ENCODE data around the gene RNF144B. TPM values are rescaled to one million over a fixed set of nuclear protein-coding genes. Genes with fewer than 3 reads are reported as not detected.
"Not testable (repeated sequence)": the region's sequence is repeated elsewhere in the genome, so short reads cannot be mapped to it uniquely, and the experiment has no call there.

The RNF144B gene
- total RNA-seq, 2 donors from 2014 or later: 4.2 to 4.4 TPM

- no peaks in the 10 kb centered on the region for H3K36me3 ChIP-seq
- no peak for TF ChIP-seq CTCF (IDR thresholded peaks at IDR 0.05)
- H3K9ac ChIP-seq (ENCODE audit: low read depth in 2 of 2, low read length in 2 of 2): no peak overlapping the region
- intact Hi-C loops (cut with DNase I): no loop called here
- H3K4me3 ChIP-seq: no peak overlapping the region
- H3K27ac ChIP-seq: no peak overlapping the region
- H3K27me3 ChIP-seq: no peaks in the 10 kb centered on the region
- H3K9me3 ChIP-seq: no peaks in the 10 kb centered on the region
- no peaks in the 10 kb centered on the region for H3K4me1 ChIP-seq
- no peak for DNase-seq
These were observed 64.6 kb downstream of the RNF144B start for GRCh38 chr6:18451756-18452155.

GRCh38 chr6:18454446-18454845 lies 67.3 kb downstream of the RNF144B start:
- TF ChIP-seq CTCF (IDR thresholded peaks at IDR 0.05): no peak
- Histone ChIP-seq H3K4me3 (no peak overlapping the region), H3K9me3 (no peaks in the 10 kb centered on the region), H3K36me3 (no peaks in the 10 kb centered on the region), H3K27me3 (no peaks in the 10 kb centered on the region), H3K9ac (ENCODE audit: low read depth in 2 of 2, low read length in 2 of 2) (no peak overlapping the region), H3K27ac (no peak overlapping the region), H3K4me1 (no peaks in the 10 kb centered on the region)
- DNase-seq: no peak
- intact Hi-C loops (cut with DNase I): no loop called here

GRCh38 chr6:18457065-18457737 lies 70.1 kb downstream of the RNF144B start:
- TF ChIP-seq CTCF (IDR thresholded peaks at IDR 0.05): no peak
- intact Hi-C loops (cut with DNase I): no loop called here
- no peak for DNase-seq

GRCh38 chr6:18458086-18458485 lies 70.9 kb downstream of the RNF144B start:
- intact Hi-C loops (cut with DNase I); H3K27me3 ChIP-seq; DNase-seq; H3K9ac ChIP-seq (ENCODE audit: low read depth in 2 of 2, low read length in 2 of 2); H3K4me1 ChIP-seq; H3K4me3 ChIP-seq; H3K36me3 ChIP-seq; H3K9me3 ChIP-seq; H3K27ac ChIP-seq: not testable (repeated sequence)

More at GRCh38 chr6:18457065-18457737, 70.1 kb downstream of the RNF144B start:
- Histone ChIP-seq H3K27ac (no peak overlapping the region), H3K4me1 (no peaks in the 10 kb centered on the region), H3K36me3 (no peaks in the 10 kb centered on the region), H3K9ac (ENCODE audit: low read depth in 2 of 2, low read length in 2 of 2) (no peak overlapping the region), H3K4me3 (no peak overlapping the region), H3K9me3 (no peaks in the 10 kb centered on the region), H3K27me3 (no peaks in the 10 kb centered on the region)

GRCh38 chr6:18463429-18463828 lies 76.3 kb downstream of the RNF144B start:
- intact Hi-C loops (cut with DNase I): no loop called here
- Histone ChIP-seq H3K36me3 (no peaks in the 10 kb centered on the region), H3K27ac (no peak overlapping the region), H3K4me1 (no peaks in the 10 kb centered on the region), H3K27me3 (no peaks in the 10 kb centered on the region), H3K4me3 (no peak overlapping the region), H3K9ac (ENCODE audit: low read depth in 2 of 2, low read length in 2 of 2) (no peak overlapping the region), H3K9me3 (no peaks in the 10 kb centered on the region)
- no peak for DNase-seq
- TF ChIP-seq CTCF (IDR thresholded peaks at IDR 0.05): no peak

GRCh38 chr6:18464176-18464575 lies 77.0 kb downstream of the RNF144B start:
- Histone ChIP-seq H3K4me3 (no peak overlapping the region), H3K9ac (ENCODE audit: low read depth in 2 of 2, low read length in 2 of 2) (no peak overlapping the region), H3K9me3 (no peaks in the 10 kb centered on the region), H3K36me3 (no peaks in the 10 kb centered on the region), H3K27ac (no peak overlapping the region), H3K4me1 (no peaks in the 10 kb centered on the region), H3K27me3 (no peaks in the 10 kb centered on the region)
- DNase-seq: no peak
- intact Hi-C loops (cut with DNase I): no loop called here
- no peak for TF ChIP-seq CTCF (IDR thresholded peaks at IDR 0.05)

Data from colonic mucosa (tissue), 4 donors.